Panc1 (cell line): ENCODE measurements around the gene KRTAP10-7. TPM values are rescaled to one million over a fixed set of nuclear protein-coding genes. Genes with fewer than 3 reads are reported as not detected.

Experiments used
- ATAC-seq: fragments of 200-7000 bp; cut with Tn5 transposase; 2 replicates; pipeline ENCODE4 v1.9.1; 2020; ENCODE audit warnings: mild to moderate bottlenecking, moderate library complexity
- BruUV-seq: library from RNA; stranded (reverse); fragments of 400-500 nt; replicated peaks from 2 replicates; lab custom pipeline; 2021; lab: Mats Ljungman, UMichigan
- CTCF ChIA-PET: fragments of 300-600 bp; sonication (Branson Sonifier 250); formaldehyde crosslinking; loops from one replicate; lab custom pipeline; 2022; ENCODE audit warnings: antibody characterized with exemption; lab: Charles Lee
- POLR2A ChIA-PET: fragments of 300-600 bp; sonication (Branson Sonifier 250); formaldehyde crosslinking; loops from one replicate; lab custom pipeline; 2022; ENCODE audit warnings: antibody characterized with exemption; lab: Charles Lee
- DNase-seq: peaks from one replicate; pipeline ENCODE4 v3.0.0-alpha.2; 2010; ENCODE audit warnings: low read depth, low spot score
- H3K27ac ChIP-seq: 2 replicates; pipeline ENCODE4 v1.5.1; 2011; ENCODE audit warnings: mild to moderate bottlenecking, low read length, inconsistent platforms
- H3K27me3 ChIP-seq: fragments of 200-500 bp; sonication (Bioruptor generic); 2 replicates; pipeline ENCODE4 v1.6.0; 2014; ENCODE audit warnings: low read length, inconsistent platforms; ENCODE audit not compliant: control insufficient read depth, insufficient read depth
- H3K36me3 ChIP-seq: fragments of 200-500 bp; sonication (Bioruptor generic); 2 replicates; pipeline ENCODE4 v1.5.1; 2014; ENCODE audit warnings: inconsistent platforms, mild to moderate bottlenecking, low read length, moderate library complexity; ENCODE audit not compliant: control insufficient read depth, insufficient read depth
- H3K4me1 ChIP-seq: 2 replicates; pipeline ENCODE4 v1.5.1; 2011; ENCODE audit warnings: inconsistent platforms, mild to moderate bottlenecking, low read length, moderate library complexity; ENCODE audit not compliant: control insufficient read depth, insufficient read depth
- H3K4me3 ChIP-seq, 2 experiments: 2 replicates each; pipeline ENCODE4 v1.5.1; 2011 to 2012; ENCODE audit warnings: low read depth in 2 of 2, low read length in 2 of 2, mild to moderate bottlenecking in 2 of 2, inconsistent platforms in 1 of 2, moderate library complexity in 1 of 2
- H3K9me3 ChIP-seq: fragments of 200-500 bp; sonication (Bioruptor generic); 2 replicates; pipeline ENCODE4 v1.5.1; 2014; ENCODE audit warnings: low read depth, mild to moderate bottlenecking, inconsistent platforms, low read length, moderate library complexity; ENCODE audit not compliant: control insufficient read depth, insufficient read depth
- CTCF ChIP-seq: fragments of 450-650 bp; IDR thresholded peaks from 2 replicates; pipeline ENCODE4 v1.5.1; 2017; ENCODE audit warnings: mild to moderate bottlenecking
- POLR2AphosphoS5 ChIP-seq: IDR thresholded peaks from 2 replicates; pipeline ENCODE4 v1.6.1; 2012; ENCODE audit warnings: mild to moderate bottlenecking, low read depth, low read length, moderate library complexity
- REST ChIP-seq, 2 experiments: IDR thresholded peaks; 2 replicates each; pipeline ENCODE4 v1.6.1; 2011 to 2012; ENCODE audit warnings: low read depth in 2 of 2, control low read depth in 1 of 2, low read length in 1 of 2, mild to moderate bottlenecking in 1 of 2, moderate library complexity in 1 of 2; ENCODE audit not compliant: insufficient read depth in 1 of 2
- SIN3A ChIP-seq: IDR thresholded peaks from 2 replicates; pipeline ENCODE4 v1.6.1; 2012; ENCODE audit warnings: low read depth, mild to moderate bottlenecking, low read length, moderate library complexity, borderline replicate concordance; ENCODE audit not compliant: insufficient read depth
- TCF7L2 ChIP-seq: IDR thresholded peaks from 2 replicates; pipeline ENCODE4 v1.6.1; 2011; ENCODE audit warnings: mild to moderate bottlenecking, low read depth, low read length, inconsistent platforms
- in situ Hi-C: cut with HindIII; loops from 2 replicates; pipeline ENCODE4 v1.10.0; 2016; ENCODE audit warnings: low sequenced_read_pairs, low pct_unique_long_range_greater_than_20kb
- intact Hi-C: fragments of 100-400 bp; cut with micrococcal nuclease; formaldehyde crosslinking; loops from one replicate; pipeline ENCODE4 v1.10.0; 2022; ENCODE audit not compliant: unreplicated experiment
- total RNA-seq: library from RNA; stranded (reverse); gene quantifications from one replicate; pipeline ENCODE4 v1.2.1, GENCODE V29; 2021; ENCODE audit not compliant: unreplicated experiment

Gene KRTAP10-7
- total RNA-seq, 1 experiment from 2014 or later, result not detected

- DNase-seq, result no peak
- ChIA-PET POLR2A (no interaction called here), CTCF (no interaction called here)
- H3K9me3 ChIP-seq, result no peaks in the 10 kb centered on the region
- ATAC-seq, result 0 out of 2 replicates have a peak, but pooled peaks have one; percentile 23
- intact Hi-C loops, result no loop called here
- H3K36me3 ChIP-seq, result no peaks in the 10 kb centered on the region
- in situ Hi-C loops, result no loop called here
- BruUV-seq, result no TSS peak
- TF ChIP-seq REST (IDR thresholded peaks at IDR 0.05; ENCODE audit: insufficient read depth in 1 of 2, low read depth in 2 of 2, low read length in 1 of 2) (no peak), TCF7L2 (no peak), CTCF (no peak), POLR2AphosphoS5 (no peak), SIN3A (no peak)
- no peaks in the 10 kb centered on the region; the same call in 1 of the 2 replicates for H3K4me1 ChIP-seq
- H3K27me3 ChIP-seq, result no peaks in the 10 kb centered on the region
- H3K4me3 ChIP-seq, result no peak overlapping the region
- H3K27ac ChIP-seq, result no peak overlapping the region
Observed at GRCh38 chr21:44602463-44602850, 2.1 kb downstream of the KRTAP10-7 start.

GRCh38 chr21:44603109-44603875 is 2.9 kb downstream of the KRTAP10-7 start:
- TF ChIP-seq CTCF (no peak), REST (IDR thresholded peaks at IDR 0.05; ENCODE audit: insufficient read depth in 1 of 2, low read depth in 2 of 2, low read length in 1 of 2) (no peak), POLR2AphosphoS5 (no peak), SIN3A (no peak), TCF7L2 (no peak)
- no peaks in the 10 kb centered on the region for H3K27me3 ChIP-seq
- CTCF ChIA-PET, result no interaction called here
- in situ Hi-C loops (no loop called here), intact Hi-C loops (no loop called here)
- H3K36me3 ChIP-seq, result no peaks in the 10 kb centered on the region
- H3K4me1 ChIP-seq, result no peaks in the 10 kb centered on the region; the same call in 1 of the 2 replicates
- no peak overlapping the region for H3K27ac ChIP-seq
- BruUV-seq, result no TSS peak
- POLR2A ChIA-PET, result no interaction called here
- H3K4me3 ChIP-seq, result no peak overlapping the region
- no peak for ATAC-seq
- DNase-seq, result no peak
- no peaks in the 10 kb centered on the region for H3K9me3 ChIP-seq
